ENCODE results near the gene GYPA. TPM values are rescaled to one million over a fixed set of nuclear protein-coding genes. Genes with fewer than 3 reads are reported as not detected.
"Not testable (repeated sequence)": the region's sequence is repeated elsewhere in the genome, so short reads cannot be mapped to it uniquely, and the experiment has no call there.

Gene GYPA
- total and polyA plus RNA-seq, 4 donors = 338 TPM; not detected in 3

DNA sequence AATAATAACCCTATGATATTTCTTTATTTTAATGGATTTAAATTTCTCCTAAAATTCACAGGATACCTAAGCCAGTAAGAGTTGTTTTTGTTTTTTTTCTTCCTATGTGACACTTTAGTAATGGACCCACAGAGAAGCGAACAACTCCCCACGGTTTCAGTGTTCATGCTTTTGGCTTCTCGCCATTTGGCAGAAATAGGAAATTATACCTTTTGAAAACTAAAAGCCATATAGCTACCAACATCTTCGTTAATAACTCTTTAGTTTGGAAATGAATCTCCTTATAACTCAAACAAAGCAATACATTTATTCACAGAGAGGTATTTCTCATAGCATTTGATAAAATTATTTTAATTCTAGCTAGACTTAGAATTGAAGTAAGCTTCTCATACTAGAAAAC is 527 bp downstream of the GYPA start:
- not testable (repeated sequence) for H3K9ac ChIP-seq (ENCODE audit: low read depth in 1 of 2, low read length in 2 of 2); DNase-seq (ENCODE audit: low spot score); H3K27me3 ChIP-seq (ENCODE audit: control insufficient read depth in 4 of 4, insufficient read depth in 4 of 4, low read length in 3 of 4); H3K4me1 ChIP-seq (ENCODE audit: control insufficient read depth in 4 of 4, insufficient read depth in 4 of 4, low read length in 3 of 4); H3K36me3 ChIP-seq (ENCODE audit: control insufficient read depth in 4 of 4, insufficient read depth in 3 of 4, low read depth in 1 of 4, low read length in 3 of 4); H3K9me3 ChIP-seq (ENCODE audit: control insufficient read depth in 4 of 4, low read length in 3 of 4); H3K4me3 ChIP-seq (ENCODE audit: low read depth in 1 of 3, low read length in 3 of 3); H3K27ac ChIP-seq (ENCODE audit: low read depth in 1 of 2, low read length in 2 of 2)
- 72% methylated on average over 4 of the region's 4 CpGs for WGBS

DNA sequence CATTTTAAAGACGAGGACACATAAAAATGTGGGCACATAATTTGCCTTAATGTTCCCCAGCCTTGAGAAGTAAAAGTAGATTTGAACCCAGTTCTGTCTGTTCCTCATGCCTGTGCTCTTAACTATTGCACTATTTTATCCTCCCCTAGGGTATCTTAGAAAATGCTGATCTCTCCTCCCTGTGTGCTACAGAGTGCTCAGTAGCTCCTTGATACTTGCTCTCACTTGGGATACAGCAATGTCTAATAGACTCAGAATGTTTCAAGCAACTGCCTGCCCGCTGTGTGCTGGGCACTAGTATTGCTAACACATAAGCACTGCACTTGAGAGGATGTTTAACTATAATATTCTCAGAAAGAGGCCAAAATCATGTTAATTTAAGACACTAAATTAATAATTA is 971 bp downstream of the GYPA start:
- H3K4me1 ChIP-seq (ENCODE audit: control insufficient read depth in 4 of 4, insufficient read depth in 4 of 4, low read length in 3 of 4); H3K36me3 ChIP-seq (ENCODE audit: control insufficient read depth in 4 of 4, insufficient read depth in 3 of 4, low read depth in 1 of 4, low read length in 3 of 4); H3K9me3 ChIP-seq (ENCODE audit: control insufficient read depth in 4 of 4, low read length in 3 of 4); H3K4me3 ChIP-seq (ENCODE audit: low read depth in 1 of 3, low read length in 3 of 3); H3K9ac ChIP-seq (ENCODE audit: low read depth in 1 of 2, low read length in 2 of 2); H3K27me3 ChIP-seq (ENCODE audit: control insufficient read depth in 4 of 4, insufficient read depth in 4 of 4, low read length in 3 of 4); H3K27ac ChIP-seq (ENCODE audit: low read depth in 1 of 2, low read length in 2 of 2); DNase-seq (ENCODE audit: low spot score): not testable (repeated sequence)
- WGBS = 80% methylated on average over 2 of the region's 2 CpGs

DNA sequence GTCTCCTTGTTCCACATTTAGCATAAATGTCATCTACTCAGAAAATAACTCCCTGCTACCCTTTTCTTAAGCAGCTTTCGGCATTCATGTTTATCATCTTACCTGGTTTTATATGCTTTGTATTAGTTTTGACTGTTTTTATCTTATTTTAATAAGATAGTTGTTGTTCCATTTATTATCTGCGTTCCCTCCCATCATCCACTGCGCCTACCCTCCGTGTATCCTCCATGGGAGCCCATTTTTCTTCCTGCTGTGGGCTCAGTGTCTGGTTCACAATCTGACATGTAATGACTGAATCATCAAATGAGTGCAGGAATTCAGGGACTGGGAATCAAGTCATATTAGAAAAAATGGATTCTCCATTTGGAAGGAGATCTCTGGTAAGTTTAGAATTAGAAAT is 2.3 kb downstream of the GYPA start:
- DNase-seq (ENCODE audit: low spot score); H3K9me3 ChIP-seq (ENCODE audit: control insufficient read depth in 4 of 4, low read length in 3 of 4); H3K4me3 ChIP-seq (ENCODE audit: low read depth in 1 of 3, low read length in 3 of 3); H3K27me3 ChIP-seq (ENCODE audit: control insufficient read depth in 4 of 4, insufficient read depth in 4 of 4, low read length in 3 of 4); H3K36me3 ChIP-seq (ENCODE audit: control insufficient read depth in 4 of 4, insufficient read depth in 3 of 4, low read depth in 1 of 4, low read length in 3 of 4); H3K27ac ChIP-seq (ENCODE audit: low read depth in 1 of 2, low read length in 2 of 2); H3K4me1 ChIP-seq (ENCODE audit: control insufficient read depth in 4 of 4, insufficient read depth in 4 of 4, low read length in 3 of 4); H3K9ac ChIP-seq (ENCODE audit: low read depth in 1 of 2, low read length in 2 of 2): not testable (repeated sequence)
- WGBS = 84% methylated on average over 4 of the region's 4 CpGs

DNA sequence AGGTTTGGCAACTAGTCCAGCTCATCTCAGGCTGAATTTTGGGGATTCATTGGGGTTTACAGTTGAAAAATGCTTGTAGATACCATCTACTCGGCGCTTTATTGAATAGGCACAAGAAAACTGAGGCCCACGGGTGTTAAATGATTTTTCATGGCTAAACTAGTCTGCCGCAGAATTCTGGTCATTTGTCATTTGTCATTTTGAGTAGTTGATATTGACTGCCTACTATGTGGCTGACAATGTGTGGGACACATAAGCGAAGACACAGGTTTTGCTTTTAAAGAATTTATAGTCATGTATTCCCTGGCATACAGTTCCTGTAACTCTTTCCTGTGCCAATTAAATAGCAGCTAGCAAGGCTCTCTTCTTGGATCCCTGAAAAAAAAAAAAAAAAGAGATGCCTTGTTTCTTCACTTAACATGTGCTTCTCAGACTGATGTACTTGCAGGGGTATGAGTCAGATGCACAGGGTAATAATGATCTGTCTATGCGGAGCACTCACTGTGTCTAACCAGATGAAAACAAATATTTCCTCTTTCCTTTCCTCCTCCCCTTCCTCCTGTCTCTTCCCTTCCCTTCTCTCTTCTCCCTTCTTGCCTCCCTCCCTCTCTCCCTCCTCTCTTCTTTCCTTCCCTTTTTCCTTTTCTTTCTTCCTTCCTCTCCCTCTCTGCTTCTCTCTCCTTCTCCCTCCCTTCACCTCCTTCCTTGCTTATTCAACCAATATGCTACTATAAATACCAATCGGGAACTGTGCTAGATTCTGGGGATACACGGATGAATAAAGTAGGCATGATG is 3.2 kb downstream of the GYPA start:
- H3K27me3 ChIP-seq (ENCODE audit: control insufficient read depth in 4 of 4, insufficient read depth in 4 of 4, low read length in 3 of 4); H3K27ac ChIP-seq (ENCODE audit: low read depth in 1 of 2, low read length in 2 of 2); H3K9me3 ChIP-seq (ENCODE audit: control insufficient read depth in 4 of 4, low read length in 3 of 4); DNase-seq (ENCODE audit: low spot score); H3K9ac ChIP-seq (ENCODE audit: low read depth in 1 of 2, low read length in 2 of 2); H3K36me3 ChIP-seq (ENCODE audit: control insufficient read depth in 4 of 4, insufficient read depth in 3 of 4, low read depth in 1 of 4, low read length in 3 of 4); H3K4me3 ChIP-seq (ENCODE audit: low read depth in 1 of 3, low read length in 3 of 3); H3K4me1 ChIP-seq (ENCODE audit: control insufficient read depth in 4 of 4, insufficient read depth in 4 of 4, low read length in 3 of 4): not testable (repeated sequence)
- 77% methylated on average over 8 of the region's 8 CpGs for WGBS

DNA sequence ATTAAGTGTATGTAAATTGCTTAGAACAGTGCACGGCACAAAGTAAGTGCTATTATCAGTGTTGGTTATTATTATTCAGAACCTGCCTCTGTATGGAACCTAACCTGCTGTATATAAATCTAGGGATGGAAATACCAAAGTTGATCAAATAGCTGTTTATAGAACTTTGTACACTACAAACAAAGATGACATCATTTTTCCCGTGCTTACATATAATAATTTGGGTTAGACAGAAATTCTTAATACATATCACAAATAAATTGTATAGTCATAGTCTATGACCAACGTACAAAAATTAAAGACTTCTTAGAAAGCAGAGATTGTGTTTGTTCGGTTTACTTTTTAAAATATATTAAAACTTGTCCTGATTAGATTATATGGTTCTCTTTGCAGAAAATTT is 4.3 kb downstream of the GYPA start:
- DNase-seq (ENCODE audit: low spot score); H3K27ac ChIP-seq (ENCODE audit: low read depth in 1 of 2, low read length in 2 of 2); H3K36me3 ChIP-seq (ENCODE audit: control insufficient read depth in 4 of 4, insufficient read depth in 3 of 4, low read depth in 1 of 4, low read length in 3 of 4); H3K4me3 ChIP-seq (ENCODE audit: low read depth in 1 of 3, low read length in 3 of 3); H3K9ac ChIP-seq (ENCODE audit: low read depth in 1 of 2, low read length in 2 of 2); H3K27me3 ChIP-seq (ENCODE audit: control insufficient read depth in 4 of 4, insufficient read depth in 4 of 4, low read length in 3 of 4); H3K4me1 ChIP-seq (ENCODE audit: control insufficient read depth in 4 of 4, insufficient read depth in 4 of 4, low read length in 3 of 4); H3K9me3 ChIP-seq (ENCODE audit: control insufficient read depth in 4 of 4, low read length in 3 of 4): not testable (repeated sequence)
- 74% methylated on average over 4 of the region's 4 CpGs for WGBS

DNA sequence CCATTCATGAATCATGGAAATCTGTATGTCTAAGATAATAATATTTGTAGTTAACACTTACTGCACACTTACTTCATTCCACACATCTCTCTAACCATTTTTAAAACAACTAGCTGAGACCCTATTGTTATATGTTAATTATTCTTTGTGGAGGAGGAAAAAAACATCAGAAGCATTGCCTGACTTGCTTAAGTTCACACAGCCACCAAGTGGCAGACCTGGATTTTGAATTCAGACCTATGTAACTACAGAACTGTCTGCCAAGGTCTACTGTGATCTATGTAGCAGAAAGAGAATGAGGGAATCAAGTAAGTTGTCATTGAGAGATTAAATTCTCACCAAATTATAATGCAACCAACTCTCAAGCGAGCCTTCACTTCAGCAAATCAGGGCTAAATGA is 10.4 kb downstream of the GYPA start:
- not testable (repeated sequence) for H3K36me3 ChIP-seq (ENCODE audit: control insufficient read depth in 4 of 4, insufficient read depth in 3 of 4, low read depth in 1 of 4, low read length in 3 of 4); H3K27ac ChIP-seq (ENCODE audit: low read depth in 1 of 2, low read length in 2 of 2); H3K4me3 ChIP-seq (ENCODE audit: low read depth in 1 of 3, low read length in 3 of 3); DNase-seq (ENCODE audit: low spot score); H3K27me3 ChIP-seq (ENCODE audit: control insufficient read depth in 4 of 4, insufficient read depth in 4 of 4, low read length in 3 of 4); H3K9ac ChIP-seq (ENCODE audit: low read depth in 1 of 2, low read length in 2 of 2); H3K4me1 ChIP-seq (ENCODE audit: control insufficient read depth in 4 of 4, insufficient read depth in 4 of 4, low read length in 3 of 4); H3K9me3 ChIP-seq (ENCODE audit: control insufficient read depth in 4 of 4, low read length in 3 of 4)
- 64% methylated on average over 1 of the region's 1 CpG for WGBS

DNA sequence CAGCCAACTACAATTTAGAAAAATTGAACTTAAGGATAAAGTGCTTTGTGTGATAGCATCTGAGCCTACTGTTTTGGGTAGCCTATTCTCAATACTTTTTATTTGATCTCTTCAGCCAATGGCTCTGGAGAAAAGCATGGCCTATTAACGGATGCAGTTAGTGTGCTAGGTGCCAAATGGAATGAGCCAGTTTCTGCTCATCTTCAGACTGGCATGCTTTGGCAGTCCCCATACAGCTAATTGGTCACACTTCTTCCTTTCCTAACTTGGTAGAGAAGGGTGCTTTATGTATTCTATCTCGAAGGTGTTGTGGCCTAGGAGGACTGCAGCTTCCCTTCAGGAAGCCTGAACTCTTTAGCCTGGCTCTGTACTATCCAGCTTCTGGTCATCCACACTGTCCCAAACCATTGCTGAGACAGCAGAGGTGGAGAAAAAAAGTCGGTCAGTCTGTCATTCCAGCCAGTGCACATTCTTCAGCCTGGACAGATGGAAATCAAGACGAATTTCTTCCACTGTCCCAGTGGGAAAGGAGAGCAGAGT is 11.1 kb downstream of the GYPA start:
- H3K9ac ChIP-seq (ENCODE audit: low read depth in 1 of 2, low read length in 2 of 2); H3K27ac ChIP-seq (ENCODE audit: low read depth in 1 of 2, low read length in 2 of 2): not testable (repeated sequence)
- 64% methylated on average over 4 of the region's 4 CpGs for WGBS

DNA sequence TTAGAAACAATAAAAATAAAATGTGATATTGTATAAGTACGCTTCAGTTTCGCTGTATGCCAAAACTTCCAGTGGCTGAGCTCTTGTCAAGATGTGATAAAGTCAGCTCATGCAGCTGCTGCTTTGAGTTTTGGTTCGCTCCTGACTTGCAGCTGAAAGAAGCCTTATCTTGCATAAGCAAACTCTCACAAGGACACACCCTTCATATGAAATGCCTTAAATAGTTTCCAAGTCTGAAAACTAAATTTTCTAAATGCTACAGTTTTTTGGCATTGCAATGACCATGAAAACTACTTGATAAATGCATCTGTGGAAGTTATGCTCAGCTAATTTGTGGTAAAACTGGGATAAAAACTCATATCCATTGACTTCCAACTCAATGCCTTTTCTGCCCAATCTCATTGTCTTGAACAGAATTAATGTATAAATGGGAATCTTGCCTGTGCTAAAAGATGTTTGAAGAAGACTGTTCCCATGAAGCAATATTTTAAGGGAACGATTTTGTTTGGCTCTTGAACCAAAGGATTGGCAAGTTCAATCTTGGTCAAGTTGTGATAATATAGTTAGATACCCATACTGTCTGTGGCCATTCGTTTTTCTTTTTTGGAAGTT is 11.7 kb downstream of the GYPA start:
- not testable (repeated sequence) for H3K9ac ChIP-seq (ENCODE audit: low read depth in 1 of 2, low read length in 2 of 2); H3K27me3 ChIP-seq (ENCODE audit: control insufficient read depth in 4 of 4, insufficient read depth in 4 of 4, low read length in 3 of 4); H3K36me3 ChIP-seq (ENCODE audit: control insufficient read depth in 4 of 4, insufficient read depth in 3 of 4, low read depth in 1 of 4, low read length in 3 of 4); DNase-seq (ENCODE audit: low spot score); H3K27ac ChIP-seq (ENCODE audit: low read depth in 1 of 2, low read length in 2 of 2); H3K4me3 ChIP-seq (ENCODE audit: low read depth in 1 of 3, low read length in 3 of 3); H3K9me3 ChIP-seq (ENCODE audit: control insufficient read depth in 4 of 4, low read length in 3 of 4); H3K4me1 ChIP-seq (ENCODE audit: control insufficient read depth in 4 of 4, insufficient read depth in 4 of 4, low read length in 3 of 4)
- WGBS = 54% methylated on average over 5 of the region's 5 CpGs

More for the DNA sequence above, 11.1 kb downstream of the GYPA start:
- not testable (repeated sequence) for DNase-seq (ENCODE audit: low spot score); H3K4me3 ChIP-seq (ENCODE audit: low read depth in 1 of 3, low read length in 3 of 3); H3K27me3 ChIP-seq (ENCODE audit: control insufficient read depth in 4 of 4, insufficient read depth in 4 of 4, low read length in 3 of 4); H3K4me1 ChIP-seq (ENCODE audit: control insufficient read depth in 4 of 4, insufficient read depth in 4 of 4, low read length in 3 of 4); H3K36me3 ChIP-seq (ENCODE audit: control insufficient read depth in 4 of 4, insufficient read depth in 3 of 4, low read depth in 1 of 4, low read length in 3 of 4); H3K9me3 ChIP-seq (ENCODE audit: control insufficient read depth in 4 of 4, low read length in 3 of 4)
